WTC11 (cell line): ENCODE results near the gene HSPH1. TPM values are rescaled to one million over a fixed set of nuclear protein-coding genes. Genes with fewer than 3 reads are reported as not detected.

Experiments
- ATAC-seq: fragments of 200-7000 bp; cut with Tn5 transposase; 2 replicates; pipeline ENCODE4 v1.10.0; 2021; ENCODE audit warnings: mild to moderate bottlenecking, moderate library complexity
- CTCF ChIA-PET: fragments of 300-600 bp; sonication (Branson Sonifier 250); formaldehyde crosslinking; loops from one replicate; lab custom pipeline; 2021; ENCODE audit warnings: antibody characterized with exemption; lab: Charles Lee
- POLR2A ChIA-PET: fragments of 350-600 bp; sonication (Branson Sonifier 250); formaldehyde crosslinking; loops from one replicate; lab custom pipeline; 2021; ENCODE audit warnings: antibody characterized with exemption; lab: Charles Lee
- DNase-seq: peaks from one replicate; pipeline ENCODE4 v3.0.0; 2021; ENCODE audit warnings: low spot score
- H3K27ac Mint-ChIP-seq: 2 replicates; pipeline ENCODE4 v1.8.0; 2021; ENCODE audit warnings: mixed read lengths
- H3K27me3 Mint-ChIP-seq: 2 replicates; pipeline ENCODE4 v1.8.0; 2021; ENCODE audit warnings: low read depth, mild to moderate bottlenecking, moderate library complexity, mixed read lengths
- H3K36me3 Mint-ChIP-seq: 2 replicates; pipeline ENCODE4 v1.8.0; 2021; ENCODE audit warnings: mixed read lengths
- H3K4me1 Mint-ChIP-seq: 2 replicates; pipeline ENCODE4 v1.8.0; 2022; ENCODE audit warnings: mixed read lengths
- H3K4me3 Mint-ChIP-seq: 2 replicates; pipeline ENCODE4 v1.8.0; 2021; ENCODE audit warnings: mild to moderate bottlenecking, moderate library complexity, mixed read lengths
- H3K9me3 Mint-ChIP-seq: 2 replicates; pipeline ENCODE4 v1.8.0; 2021; ENCODE audit warnings: mixed read lengths
- ARID4B ChIP-seq: sonication (generic); formaldehyde crosslinking; IDR thresholded peaks from 2 replicates; pipeline ENCODE4 v1.8.0; 2023; ENCODE audit warnings: missing genetic modification reagents, mild to moderate bottlenecking, borderline replicate concordance
- ATF2 ChIP-seq: sonication (generic); formaldehyde crosslinking; IDR thresholded peaks from 2 replicates; pipeline ENCODE4 v1.8.1; 2022; ENCODE audit warnings: low read depth, missing genetic modification reagents, borderline replicate concordance
- ATF3 ChIP-seq: sonication (generic); formaldehyde crosslinking; conservative IDR thresholded peaks from 2 replicates; pipeline ENCODE4 v1.8.1; 2022; ENCODE audit warnings: mild to moderate bottlenecking, missing genetic modification reagents
- CBFB ChIP-seq: sonication (generic); formaldehyde crosslinking; IDR thresholded peaks from 2 replicates; pipeline ENCODE4 v1.8.1; 2022; ENCODE audit warnings: mild to moderate bottlenecking, low read depth, missing genetic modification reagents
- CDX4 ChIP-seq: fragments of 250-450 bp; sonication (Bioruptor Pico); IDR thresholded peaks from 2 replicates; pipeline ENCODE4 v1.9.0; 2021; ENCODE audit warnings: moderate library complexity, mild to moderate bottlenecking, inconsistent platforms, borderline replicate concordance
- CREB1 ChIP-seq: sonication (generic); formaldehyde crosslinking; IDR thresholded peaks from 2 replicates; pipeline ENCODE4 v1.8.0; 2023; ENCODE audit warnings: mild to moderate bottlenecking, missing genetic modification reagents
- ELF4 ChIP-seq: sonication (generic); formaldehyde crosslinking; IDR thresholded peaks from 2 replicates; pipeline ENCODE4 v1.8.1; 2022; ENCODE audit warnings: low read depth, mild to moderate bottlenecking, moderate library complexity, missing genetic modification reagents
- FOXK1 ChIP-seq: sonication (generic); formaldehyde crosslinking; IDR thresholded peaks from 2 replicates; pipeline ENCODE4 v1.8.0; 2022; ENCODE audit warnings: mild to moderate bottlenecking, moderate library complexity, missing genetic modification reagents
- GABPB1 ChIP-seq: sonication (generic); formaldehyde crosslinking; IDR thresholded peaks from 2 replicates; pipeline ENCODE4 v1.8.1; 2023; ENCODE audit warnings: mild to moderate bottlenecking, missing genetic modification reagents
- HMGXB4 ChIP-seq: sonication (generic); formaldehyde crosslinking; IDR thresholded peaks from 2 replicates; pipeline ENCODE4 v1.8.1; 2023; ENCODE audit warnings: mild to moderate bottlenecking, moderate library complexity, missing genetic modification reagents
- JAZF1 ChIP-seq: fragments of 250-450 bp; sonication (Bioruptor Pico); IDR thresholded peaks from 2 replicates; pipeline ENCODE4 v1.9.0; 2021; ENCODE audit warnings: moderate library complexity, mild to moderate bottlenecking, inconsistent platforms
- JUN ChIP-seq: sonication (generic); formaldehyde crosslinking; IDR thresholded peaks from 2 replicates; pipeline ENCODE4 v1.8.0; 2023; ENCODE audit warnings: mild to moderate bottlenecking, missing genetic modification reagents
- MAX ChIP-seq: sonication (generic); formaldehyde crosslinking; IDR thresholded peaks from 2 replicates; pipeline ENCODE4 v1.8.0; 2022; ENCODE audit warnings: mild to moderate bottlenecking, missing genetic modification reagents
- MXD4 ChIP-seq: fragments of 250-450 bp; sonication (Bioruptor Pico); IDR thresholded peaks from 2 replicates; pipeline ENCODE4 v1.8.0; 2021; ENCODE audit warnings: mild to moderate bottlenecking, moderate library complexity, borderline replicate concordance
- NFATC4 ChIP-seq: fragments of 250-450 bp; sonication (Bioruptor Pico); IDR thresholded peaks from 2 replicates; pipeline ENCODE4 v1.9.0; 2021; ENCODE audit warnings: mild to moderate bottlenecking
- PRRX2 ChIP-seq: fragments of 250-450 bp; sonication (Bioruptor Pico); IDR thresholded peaks from 2 replicates; pipeline ENCODE4 v1.8.0; 2021; ENCODE audit warnings: mild to moderate bottlenecking
- SMAD3 ChIP-seq: sonication (generic); formaldehyde crosslinking; IDR thresholded peaks from 2 replicates; pipeline ENCODE4 v1.8.0; 2022; ENCODE audit warnings: missing genetic modification reagents, mild to moderate bottlenecking, borderline replicate concordance
- SP1 ChIP-seq: sonication (generic); formaldehyde crosslinking; conservative IDR thresholded peaks from 2 replicates; pipeline ENCODE4 v1.8.1; 2022; ENCODE audit warnings: missing genetic modification reagents
- USF2 ChIP-seq: sonication (generic); formaldehyde crosslinking; IDR thresholded peaks from 2 replicates; pipeline ENCODE4 v1.8.1; 2023; ENCODE audit warnings: mild to moderate bottlenecking, missing genetic modification reagents, moderate library complexity
- ZNF121 ChIP-seq: sonication (generic); formaldehyde crosslinking; IDR thresholded peaks from 2 replicates; pipeline ENCODE4 v1.8.0; 2023; ENCODE audit warnings: missing genetic modification reagents
- ZNF219 ChIP-seq: sonication (generic); formaldehyde crosslinking; IDR thresholded peaks from 2 replicates; pipeline ENCODE4 v1.8.0; 2023; ENCODE audit warnings: missing genetic modification reagents, mild to moderate bottlenecking, borderline replicate concordance
- ZNF396 ChIP-seq: fragments of 250-450 bp; sonication (Bioruptor Pico); IDR thresholded peaks from 2 replicates; pipeline ENCODE4 v1.8.0; 2021; ENCODE audit warnings: mild to moderate bottlenecking, moderate library complexity, borderline replicate concordance
- ZNF671 ChIP-seq: fragments of 250-450 bp; sonication (Bioruptor Pico); IDR thresholded peaks from 2 replicates; pipeline ENCODE4 v1.8.0; 2021; ENCODE audit warnings: mild to moderate bottlenecking
- total RNA-seq: library from RNA; stranded (reverse); gene quantifications from 3 replicates; pipeline ENCODE4 v1.2.3, GENCODE V29; 2021

HSPH1 gene
- total RNA-seq, 1 experiment from 2014 or later = 114 TPM

- H3K27ac Mint-ChIP-seq = peak overlapping the region; percentile 96
- DNase-seq (peak; percentile 94), ATAC-seq (peak; percentile 91)
- H3K9me3 Mint-ChIP-seq = no peaks in the 10 kb centered on the region
- ChIA-PET CTCF (interaction anchor here (0.5 kb wide), 1 partner anchor 51 kb away, joined by 4 read pairs; no protein-coding TSS in a partner anchor), POLR2A (no interaction called here)
- peaks cover 27% of the 10 kb centered on the region for H3K4me1 Mint-ChIP-seq
- H3K27me3 Mint-ChIP-seq = no peaks in the 10 kb centered on the region
- H3K36me3 Mint-ChIP-seq = peaks cover 5% of the 10 kb centered on the region
- H3K4me3 Mint-ChIP-seq = peak overlapping the region; percentile 97
- TF ChIP-seq JAZF1 = no peak
- TF ChIP-seq CBFB (CRISPR knock-in tag) = no peak
- TF ChIP-seq MAX (CRISPR knock-in tag) = peak; percentile 29; the same call in 1 of the 2 replicates
- TF ChIP-seq ZNF671 (CRISPR knock-in tag) = no peak
- TF ChIP-seq FOXK1 (CRISPR knock-in tag) = 0 out of 2 replicates have a peak, but pooled peaks have one; percentile 6
- no peak for TF ChIP-seq SMAD3 (CRISPR knock-in tag)
- TF ChIP-seq JUN (CRISPR knock-in tag) = no peak
- TF ChIP-seq NFATC4 (CRISPR knock-in tag) = no peak
- TF ChIP-seq HMGXB4 (CRISPR knock-in tag) = no peak; the same call in 1 of the 2 replicates
- no peak for TF ChIP-seq ARID4B
- 0 out of 2 replicates have a peak, but pooled peaks have one; percentile 56 for TF ChIP-seq SP1 (CRISPR knock-in tag)
- no peak for TF ChIP-seq PRRX2 (CRISPR knock-in tag)
- no peak for TF ChIP-seq ATF3
- 0 out of 2 replicates have a peak, but pooled peaks have one; percentile 6 for TF ChIP-seq USF2 (CRISPR knock-in tag)
- TF ChIP-seq CDX4 (CRISPR knock-in tag) = no peak
- no peak for TF ChIP-seq ZNF396 (CRISPR knock-in tag)
- no peak for TF ChIP-seq ZNF219 (CRISPR knock-in tag)
- no peak for TF ChIP-seq ZNF121
- TF ChIP-seq MXD4 (CRISPR knock-in tag) = no peak
- TF ChIP-seq ATF2 (CRISPR knock-in tag) = no peak
- TF ChIP-seq GABPB1 = no peak
- no peak for TF ChIP-seq ELF4 (CRISPR knock-in tag)
- TF ChIP-seq CREB1 = no peak
These were observed 676 bp upstream of the HSPH1 start for GRCh38 chr13:31162151-31163008.
